Natural killer cell (primary cell): ENCODE measurements around the gene TSPAN18. TPM values are rescaled to one million over a fixed set of nuclear protein-coding genes. Genes with fewer than 3 reads are reported as not detected.

Experiments
- ATAC-seq, 3 donors: fragments of 150-1000 bp in 2 of 3; fragments of 200-7000 bp in 1 of 3; cut with Tn5 transposase; 1 replicate in 1 of 3; 2 replicates in 2 of 3; pipeline ENCODE4 v1.10.0; 2021; ENCODE audit warnings: mild to moderate bottlenecking in 2 of 3, moderate library complexity in 2 of 3
- DNase-seq, 2 donors: peaks; one replicate each; pipeline versions ENCODE4 v3.0.0 to v3.0.0-alpha.2; 2013 to 2021; ENCODE audit warnings: mixed read lengths in 1 of 2
- H3K27ac ChIP-seq: one replicate; pipeline ENCODE4 v1.5.1; 2013; ENCODE audit warnings: mild to moderate bottlenecking, low read length
- H3K27me3 ChIP-seq: one replicate; pipeline ENCODE4 v1.6.1; 2013; ENCODE audit warnings: low read length; ENCODE audit not compliant: control insufficient read depth, insufficient read depth
- H3K36me3 ChIP-seq: one replicate; pipeline ENCODE4 v1.6.1; 2013; ENCODE audit warnings: low read length; ENCODE audit not compliant: control insufficient read depth, insufficient read depth
- H3K4me1 ChIP-seq: one replicate; pipeline ENCODE4 v1.6.1; 2013; ENCODE audit warnings: low read length; ENCODE audit not compliant: control insufficient read depth, insufficient read depth
- H3K4me3 ChIP-seq: one replicate; pipeline ENCODE4 v1.5.1; 2013; ENCODE audit warnings: low read length
- H3K9me3 ChIP-seq: one replicate; pipeline ENCODE4 v1.6.1; 2013; ENCODE audit warnings: low read length; ENCODE audit not compliant: control insufficient read depth, insufficient read depth
- H3K27ac Mint-ChIP-seq, 2 donors: one replicate each; pipeline ENCODE4 v1.8.0; 2022; ENCODE audit warnings: mild to moderate bottlenecking in 2 of 2, mixed read lengths in 2 of 2, moderate library complexity in 1 of 2
- H3K27me3 Mint-ChIP-seq, 2 donors: one replicate each; pipeline ENCODE4 v1.8.0; 2022; ENCODE audit warnings: low read depth in 2 of 2, mixed read lengths in 2 of 2
- H3K36me3 Mint-ChIP-seq: one replicate; pipeline ENCODE4 v1.8.0; 2022; ENCODE audit warnings: mixed read lengths
- H3K4me1 Mint-ChIP-seq, 2 donors: one replicate each; pipeline ENCODE4 v1.8.0; 2022; ENCODE audit warnings: mixed read lengths in 2 of 2
- H3K4me3 Mint-ChIP-seq: one replicate; pipeline ENCODE4 v1.8.0; 2022; ENCODE audit warnings: mild to moderate bottlenecking, moderate library complexity, mixed read lengths
- H3K9me3 Mint-ChIP-seq, 2 donors: one replicate each; pipeline ENCODE4 v1.8.0; 2022; ENCODE audit warnings: mixed read lengths in 2 of 2
- WGBS: methylation state at CpG from one replicate; pipeline ENCODE4 v1.1.7; 2013; ENCODE audit warnings: missing lambda C conversion rate; ENCODE audit not compliant: insufficient coverage; 5-methylcytosine and 5-hydroxymethylcytosine counted together
- intact Hi-C: fragments of 100-400 bp; cut with micrococcal nuclease; formaldehyde crosslinking; loops from one replicate; pipeline ENCODE4 v1.14.2; 2022
- total RNA-seq, 4 donors: library from RNA; stranded (reverse); fragments of 120-200 nt in 1 of 4; gene quantifications; one replicate each; pipeline versions ENCODE4 v1.2.3 to v1.2.4, GENCODE V29; 2013 to 2022
- TF ChIP-seq, protein P1 (sequence below): fragments of 200-600 bp; IDR thresholded peaks from one replicate; pipeline ENCODE4 v1.8.0; 2022; ENCODE audit warnings: antibody characterized with exemption

TSPAN18 gene
- total RNA-seq, 3 donors from 2014 or later (not counting 1 experiment from before 2014, with no cell fraction given) = 1.9 to 2.4 (median 2.3) TPM

DNA sequence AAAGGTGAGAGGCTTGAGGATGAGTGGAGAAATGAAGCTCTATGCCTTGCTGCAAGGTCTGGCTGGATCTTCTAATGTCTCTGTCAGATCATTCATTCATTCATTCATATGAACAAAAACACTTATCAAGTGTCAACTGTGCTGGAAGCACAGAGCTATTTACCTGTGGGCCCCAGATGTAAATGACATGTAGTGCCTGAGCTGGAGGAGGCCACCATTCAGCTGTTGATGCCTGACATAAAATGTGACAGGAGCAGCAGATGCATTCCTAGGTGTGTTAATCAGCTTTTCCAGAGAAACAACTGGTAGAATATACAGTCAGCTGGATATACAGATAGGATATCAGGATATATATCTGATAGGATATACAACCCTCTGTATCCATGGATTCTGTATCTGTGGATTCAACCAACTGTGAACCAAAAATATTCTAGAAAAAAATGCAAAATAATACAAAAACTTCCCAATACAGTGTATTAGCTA is 44.5 kb downstream of the TSPAN18 start:
- Mint-ChIP-seq H3K9me3 (no peaks in the 10 kb centered on the region), H3K27me3 (peaks cover 25 to 30% of the 10 kb centered on the region in 2 donors), H3K27ac (no peak overlapping the region), H3K36me3 (no peaks in the 10 kb centered on the region), H3K4me1 (no peaks in the 10 kb centered on the region), H3K4me3 (no peak overlapping the region)
- TF ChIP-seq, protein P1, sequence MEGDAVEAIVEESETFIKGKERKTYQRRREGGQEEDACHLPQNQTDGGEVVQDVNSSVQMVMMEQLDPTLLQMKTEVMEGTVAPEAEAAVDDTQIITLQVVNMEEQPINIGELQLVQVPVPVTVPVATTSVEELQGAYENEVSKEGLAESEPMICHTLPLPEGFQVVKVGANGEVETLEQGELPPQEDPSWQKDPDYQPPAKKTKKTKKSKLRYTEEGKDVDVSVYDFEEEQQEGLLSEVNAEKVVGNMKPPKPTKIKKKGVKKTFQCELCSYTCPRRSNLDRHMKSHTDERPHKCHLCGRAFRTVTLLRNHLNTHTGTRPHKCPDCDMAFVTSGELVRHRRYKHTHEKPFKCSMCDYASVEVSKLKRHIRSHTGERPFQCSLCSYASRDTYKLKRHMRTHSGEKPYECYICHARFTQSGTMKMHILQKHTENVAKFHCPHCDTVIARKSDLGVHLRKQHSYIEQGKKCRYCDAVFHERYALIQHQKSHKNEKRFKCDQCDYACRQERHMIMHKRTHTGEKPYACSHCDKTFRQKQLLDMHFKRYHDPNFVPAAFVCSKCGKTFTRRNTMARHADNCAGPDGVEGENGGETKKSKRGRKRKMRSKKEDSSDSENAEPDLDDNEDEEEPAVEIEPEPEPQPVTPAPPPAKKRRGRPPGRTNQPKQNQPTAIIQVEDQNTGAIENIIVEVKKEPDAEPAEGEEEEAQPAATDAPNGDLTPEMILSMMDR = no peak
- Histone ChIP-seq H3K36me3 (no peaks in the 10 kb centered on the region), H3K9me3 (no peaks in the 10 kb centered on the region), H3K4me3 (no peak overlapping the region), H3K27me3 (no peaks in the 10 kb centered on the region), H3K4me1 (no peaks in the 10 kb centered on the region), H3K27ac (no peak overlapping the region)
- DNase-seq (no peak), ATAC-seq (no peak)
- intact Hi-C loops = no loop called here

DNA sequence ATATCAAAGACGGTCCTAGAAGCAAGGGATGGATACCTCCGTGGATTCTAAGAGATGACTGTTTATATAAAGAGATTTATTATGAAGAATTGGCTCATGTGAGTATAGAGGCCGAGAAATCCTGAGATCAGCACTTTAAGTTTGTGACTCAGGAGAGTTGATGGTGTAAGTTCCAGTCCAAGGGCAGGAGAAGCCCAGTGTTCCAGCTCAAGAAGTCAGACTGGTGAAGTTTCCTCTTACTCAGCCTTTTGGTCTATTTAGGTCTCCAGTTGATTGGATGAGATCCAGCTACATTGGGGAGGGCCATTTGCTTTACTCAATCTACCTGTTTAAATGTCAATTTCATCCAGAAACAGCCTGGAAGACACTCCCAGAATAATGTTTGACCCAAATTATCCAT is 45.1 kb downstream of the TSPAN18 start:
- H3K27ac ChIP-seq = no peak overlapping the region
- H3K9me3 ChIP-seq = no peaks in the 10 kb centered on the region
- Mint-ChIP-seq H3K36me3 (no peaks in the 10 kb centered on the region), H3K4me3 (no peak overlapping the region), H3K4me1 (no peaks in the 10 kb centered on the region), H3K27me3 (peaks cover 25 to 30% of the 10 kb centered on the region in 2 donors), H3K27ac (no peak overlapping the region), H3K9me3 (no peaks in the 10 kb centered on the region)
- TF ChIP-seq, protein P1 = no peak
- intact Hi-C loops = no loop called here
- no peaks in the 10 kb centered on the region for H3K36me3 ChIP-seq
- ATAC-seq = no peak
- 94% methylated on average over 3 of the region's 3 CpGs for WGBS
- no peak overlapping the region for H3K4me3 ChIP-seq
- H3K4me1 ChIP-seq = no peaks in the 10 kb centered on the region
- DNase-seq = no peak
- H3K27me3 ChIP-seq = no peaks in the 10 kb centered on the region

DNA sequence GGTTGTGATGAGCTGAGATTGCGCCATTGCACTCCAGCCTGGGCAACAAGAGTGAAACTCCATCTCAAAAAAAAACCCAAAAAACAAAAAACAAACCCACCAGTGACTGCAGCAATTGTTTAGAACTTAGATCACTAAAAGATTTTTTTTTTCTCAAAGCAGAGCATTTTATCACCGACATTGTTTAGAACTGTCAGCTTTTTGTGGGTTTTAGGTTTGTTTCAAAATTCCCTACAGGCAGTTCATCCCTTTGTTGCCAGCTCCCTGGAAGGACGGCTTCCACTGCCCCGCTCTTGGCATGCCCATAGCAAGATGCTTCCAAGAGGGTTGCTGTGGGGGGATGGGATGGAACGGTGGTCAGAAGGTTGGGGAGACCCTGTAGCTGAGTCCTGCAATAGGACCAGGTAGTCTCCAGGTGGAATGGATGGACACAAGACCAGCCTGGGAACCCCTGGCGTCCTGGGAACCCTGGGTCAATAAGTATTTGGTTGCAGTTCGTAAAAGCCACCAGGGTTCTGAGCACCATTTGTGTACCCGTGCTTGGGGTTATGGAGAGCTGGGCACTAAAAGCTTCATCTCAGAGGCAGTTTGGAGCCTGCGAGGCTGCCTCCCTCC is 46.7 kb downstream of the TSPAN18 start:
- H3K4me1 ChIP-seq = no peaks in the 10 kb centered on the region
- intact Hi-C loops = no loop called here
- ATAC-seq = no peak
- H3K4me3 ChIP-seq = no peak overlapping the region
- no peak for DNase-seq
- Mint-ChIP-seq H3K4me1 (no peaks in the 10 kb centered on the region), H3K27me3 (peaks cover 23 to 30% of the 10 kb centered on the region in 2 donors), H3K4me3 (no peak overlapping the region), H3K36me3 (no peaks in the 10 kb centered on the region), H3K27ac (no peak overlapping the region), H3K9me3 (no peaks in the 10 kb centered on the region)
- H3K27me3 ChIP-seq = no peaks in the 10 kb centered on the region
- H3K27ac ChIP-seq = no peak overlapping the region
- WGBS = 88% methylated on average over 8 of the region's 9 CpGs
- no peaks in the 10 kb centered on the region for H3K36me3 ChIP-seq
- TF ChIP-seq, protein P1 = no peak
- H3K9me3 ChIP-seq = no peaks in the 10 kb centered on the region

DNA sequence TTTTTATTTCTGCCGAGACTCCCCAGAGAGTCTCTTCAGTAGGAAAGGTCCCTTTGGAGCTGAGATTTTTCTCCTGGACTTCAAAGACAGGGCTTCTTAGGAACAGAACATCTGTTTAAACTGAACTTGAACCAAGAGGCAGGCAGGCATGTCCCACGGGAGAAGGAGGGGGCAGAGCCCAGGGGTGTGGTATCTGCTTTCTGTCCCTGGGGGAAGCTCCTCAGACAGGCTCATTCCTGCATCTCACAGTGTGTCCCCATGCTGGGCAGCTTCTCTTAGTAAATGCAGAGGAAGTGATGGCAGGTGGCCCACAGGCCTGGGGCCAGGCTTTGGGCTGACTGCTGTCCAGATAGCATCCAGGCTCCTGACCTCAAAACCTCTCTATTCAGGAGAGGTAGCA is 47.3 kb downstream of the TSPAN18 start:
- intact Hi-C loops = no loop called here
- Histone ChIP-seq H3K27ac (no peak overlapping the region), H3K4me3 (no peak overlapping the region), H3K4me1 (no peaks in the 10 kb centered on the region), H3K27me3 (no peaks in the 10 kb centered on the region), H3K9me3 (no peaks in the 10 kb centered on the region), H3K36me3 (no peaks in the 10 kb centered on the region)
- Mint-ChIP-seq H3K27ac (no peak overlapping the region), H3K4me3 (no peak overlapping the region), H3K27me3 (peaks cover 22 to 30% of the 10 kb centered on the region in 2 donors), H3K4me1 (no peaks in the 10 kb centered on the region), H3K9me3 (no peaks in the 10 kb centered on the region), H3K36me3 (no peaks in the 10 kb centered on the region)
- DNase-seq (no peak), ATAC-seq (no peak)
- TF ChIP-seq, protein P1 = no peak
- WGBS = 69% methylated on average over 2 of the region's 2 CpGs
